Measurements from ENCODE around the gene VSIR.

- TF ChIP-seq CTCF (IDR thresholded peaks at IDR 0.05 in 2 of 3, conservative IDR thresholded peaks at IDR 0.05 in 1 of 3; ENCODE audit: borderline replicate concordance in 1 of 3, insufficient read depth in 1 of 3, low read depth in 2 of 3, low read length in 2 of 3) (no peak), RAD21 (IDR thresholded peaks at IDR 0.05; ENCODE audit: low read depth) (no peak), MAX (IDR thresholded peaks at IDR 0.05) (no peak), POLR2A (IDR thresholded peaks at IDR 0.05; ENCODE audit: borderline replicate concordance, extremely low read depth, insufficient read depth, insufficient read length) (no peak), JUND (IDR thresholded peaks at IDR 0.05) (no peak), ATF3 (IDR thresholded peaks at IDR 0.05) (no peak), EZH2 (IDR thresholded peaks at IDR 0.05) (no peak), CEBPB (IDR thresholded peaks at IDR 0.05; ENCODE audit: low read depth) (no peak), POLR2AphosphoS5 (IDR thresholded peaks at IDR 0.05; ENCODE audit: low read depth, low read length) (no peak), SIN3A (IDR thresholded peaks at IDR 0.05; ENCODE audit: low read depth) (no peak)
Observed at GRCh38 chr10:71706216-71707121, 66.9 kb downstream of the VSIR start.

Data from HCT116 (cell line).